ENCODE measurements around the gene SLC34A1. TPM values are rescaled to one million over a fixed set of nuclear protein-coding genes. Genes with fewer than 3 reads are reported as not detected.

Gene SLC34A1
- total RNA-seq, 2 experiments from 2014 or later = 0.35 to 0.63 TPM

- TF ChIP-seq CTCF (conservative IDR thresholded peaks at IDR 0.05; ENCODE audit: low read length) (no peak), EZH2phosphoT487 (IDR thresholded peaks at IDR 0.05; ENCODE audit: borderline replicate concordance, low read depth, low read length) (no peak)
- H2AFZ ChIP-seq (ENCODE audit: low read length) = peak within 1 kb of the TSS; percentile 88
- POLR2A ChIA-PET = interaction anchor here (0.5 to 1.7 kb wide), 4 partner anchors 11 to 893 kb away, joined by 3 to 6 read pairs (median 3); no protein-coding TSS in a partner anchor
- H3K4me1 ChIP-seq (ENCODE audit: insufficient read depth, low read length, poor library complexity, severe bottlenecking) = peaks cover 59% of the 10 kb centered on the region
- peaks cover 8% of the 10 kb centered on the region for H3K9me3 ChIP-seq (ENCODE audit: low read length)
- CTCF ChIA-PET (ENCODE audit: unreplicated experiment) = interaction anchor here (0.5 to 1.6 kb wide), 5 partner anchors 11 to 243 kb away, joined by 3 to 6 read pairs (median 4); no protein-coding TSS in a partner anchor
- H3K27ac ChIP-seq (ENCODE audit: low read depth, low read length, poor library complexity, severe bottlenecking) = peak within 1 kb of the TSS; percentile 65
- H4K20me1 ChIP-seq (ENCODE audit: insufficient read depth, low read length) = no peaks in the 10 kb centered on the region
- no TSS peak for BruUV-seq (replicated peaks)
- H3K36me3 ChIP-seq (ENCODE audit: insufficient read depth, low read length) = no peaks in the 10 kb centered on the region; the same call in 1 of the 2 replicates
- peak within 1 kb of the TSS; percentile 74 for H3K4me3 ChIP-seq (ENCODE audit: low read depth, low read length, poor library complexity, severe bottlenecking)
- peak; percentile 90 for DNase-seq (ENCODE audit: low spot score)
- no peaks in the 10 kb centered on the region for H3K9me2 ChIP-seq (ENCODE audit: insufficient read depth, low read length)
- intact Hi-C loops (cut with micrococcal nuclease; ENCODE audit: unreplicated experiment) = loop anchor here (1.0 kb wide), 1 partner anchor 32 kb away; no protein-coding TSS in a partner anchor
- peak within 1 kb of the TSS; percentile 95 for H3K4me2 ChIP-seq (ENCODE audit: low read length)
- peaks cover 7% of the 10 kb centered on the region; the same call in 1 of the 2 replicates for H3K79me2 ChIP-seq (ENCODE audit: insufficient read depth, low read depth, low read length)
Observed at GRCh38 chr5:177357459-177358351, 26.5 kb upstream of the SLC34A1 start, which contains the start of gene RGS14. TSS of gene RGS14 (plus strand) at chr5:177357924. CDS start at chr5:177358025, 101 bp downstream.

- Histone ChIP-seq H3K9me2 (ENCODE audit: insufficient read depth, low read length) (no peaks in the 10 kb centered on the region), H3K27ac (ENCODE audit: low read depth, low read length, poor library complexity, severe bottlenecking) (peak overlapping the region; percentile 65), H3K9me3 (ENCODE audit: low read length) (peaks cover 8% of the 10 kb centered on the region), H4K20me1 (ENCODE audit: insufficient read depth, low read length) (no peaks in the 10 kb centered on the region), H3K4me1 (ENCODE audit: insufficient read depth, low read length, poor library complexity, severe bottlenecking) (peaks cover 66% of the 10 kb centered on the region), H3K4me2 (ENCODE audit: low read length) (peak overlapping the region; percentile 95), H3K79me2 (ENCODE audit: insufficient read depth, low read depth, low read length) (peaks cover 9% of the 10 kb centered on the region; the same call in 1 of the 2 replicates), H3K36me3 (ENCODE audit: insufficient read depth, low read length) (no peaks in the 10 kb centered on the region; the same call in 1 of the 2 replicates), H3K4me3 (ENCODE audit: low read depth, low read length, poor library complexity, severe bottlenecking) (peak overlapping the region; percentile 74), H2AFZ (ENCODE audit: low read length) (no peak overlapping the region)
- DNase-seq (ENCODE audit: low spot score) = no peak
- ChIA-PET POLR2A (interaction anchor here (0.5 to 1.7 kb wide), 4 partner anchors 20 to 237 kb away, joined by 3 to 5 read pairs (median 4); no protein-coding TSS in a partner anchor), CTCF (ENCODE audit: unreplicated experiment) (interaction anchor here (0.5 to 1.6 kb wide), 5 partner anchors 11 to 244 kb away, joined by 3 to 6 read pairs (median 4); no protein-coding TSS in a partner anchor)
- intact Hi-C loops (cut with micrococcal nuclease; ENCODE audit: unreplicated experiment) = no loop called here
- BruUV-seq (replicated peaks) = no TSS peak
- no peak for TF ChIP-seq CTCF (conservative IDR thresholded peaks at IDR 0.05; ENCODE audit: low read length)
Observed at GRCh38 chr5:177358370-177358819, 25.8 kb upstream of the SLC34A1 start.

Data from OCI-LY7 (cell line).